Measurements from ENCODE around the gene MMP25. TPM values are rescaled to one million over a fixed set of nuclear protein-coding genes. Genes with fewer than 3 reads are reported as not detected.

Gene MMP25
- total RNA-seq, 4 donors from 2014 or later: 0.30 to 0.81 (median 0.49) TPM; not detected in 1

DNA sequence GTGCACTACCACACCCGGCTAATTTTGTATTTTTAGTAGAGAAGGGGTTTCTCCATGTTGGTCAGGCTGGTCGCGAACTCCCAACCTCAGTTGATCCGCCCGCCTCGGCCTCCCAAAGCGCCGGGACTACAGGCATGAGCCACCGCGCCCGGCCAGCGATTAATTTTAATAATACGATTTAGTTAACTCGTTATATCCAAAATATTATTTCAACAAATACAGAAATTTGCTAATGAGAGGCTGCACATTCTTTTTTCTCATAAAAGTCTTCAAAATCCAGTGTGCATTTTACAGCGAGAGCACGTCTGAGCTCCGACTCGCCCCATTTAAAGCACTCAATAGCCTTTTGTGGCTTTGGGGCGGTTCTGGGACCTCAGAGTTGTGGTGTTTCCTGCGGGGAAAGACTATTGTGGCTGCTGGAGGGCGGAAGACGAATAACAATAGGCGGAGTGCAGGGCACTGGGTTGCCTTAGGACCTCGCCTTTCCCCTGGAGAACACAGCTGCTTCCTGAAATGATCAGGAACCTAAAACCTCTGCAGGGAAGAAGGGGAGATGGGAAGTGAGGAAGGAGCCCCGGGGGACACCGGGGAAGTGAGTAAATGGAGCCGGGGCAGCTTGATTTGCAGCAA, 55.6 kb downstream of the MMP25 start:
- 56 to 63% methylated on average over 27 of the region's 27 CpGs for WGBS, 2 donors
- no peak for DNase-seq (ENCODE audit: low spot score in 2 of 2)
- intact Hi-C loops (cut with DNase I; ENCODE audit: low total_unique reads): no loop called here
- TF ChIP-seq, protein P1, sequence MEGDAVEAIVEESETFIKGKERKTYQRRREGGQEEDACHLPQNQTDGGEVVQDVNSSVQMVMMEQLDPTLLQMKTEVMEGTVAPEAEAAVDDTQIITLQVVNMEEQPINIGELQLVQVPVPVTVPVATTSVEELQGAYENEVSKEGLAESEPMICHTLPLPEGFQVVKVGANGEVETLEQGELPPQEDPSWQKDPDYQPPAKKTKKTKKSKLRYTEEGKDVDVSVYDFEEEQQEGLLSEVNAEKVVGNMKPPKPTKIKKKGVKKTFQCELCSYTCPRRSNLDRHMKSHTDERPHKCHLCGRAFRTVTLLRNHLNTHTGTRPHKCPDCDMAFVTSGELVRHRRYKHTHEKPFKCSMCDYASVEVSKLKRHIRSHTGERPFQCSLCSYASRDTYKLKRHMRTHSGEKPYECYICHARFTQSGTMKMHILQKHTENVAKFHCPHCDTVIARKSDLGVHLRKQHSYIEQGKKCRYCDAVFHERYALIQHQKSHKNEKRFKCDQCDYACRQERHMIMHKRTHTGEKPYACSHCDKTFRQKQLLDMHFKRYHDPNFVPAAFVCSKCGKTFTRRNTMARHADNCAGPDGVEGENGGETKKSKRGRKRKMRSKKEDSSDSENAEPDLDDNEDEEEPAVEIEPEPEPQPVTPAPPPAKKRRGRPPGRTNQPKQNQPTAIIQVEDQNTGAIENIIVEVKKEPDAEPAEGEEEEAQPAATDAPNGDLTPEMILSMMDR (IDR thresholded peaks at IDR 0.05): no peak
- no peak for TF ChIP-seq POLR2A (IDR thresholded peaks at IDR 0.05)
- no peak overlapping the region for H3K4me3 ChIP-seq (ENCODE audit: low read depth, poor library complexity, severe bottlenecking)

DNA sequence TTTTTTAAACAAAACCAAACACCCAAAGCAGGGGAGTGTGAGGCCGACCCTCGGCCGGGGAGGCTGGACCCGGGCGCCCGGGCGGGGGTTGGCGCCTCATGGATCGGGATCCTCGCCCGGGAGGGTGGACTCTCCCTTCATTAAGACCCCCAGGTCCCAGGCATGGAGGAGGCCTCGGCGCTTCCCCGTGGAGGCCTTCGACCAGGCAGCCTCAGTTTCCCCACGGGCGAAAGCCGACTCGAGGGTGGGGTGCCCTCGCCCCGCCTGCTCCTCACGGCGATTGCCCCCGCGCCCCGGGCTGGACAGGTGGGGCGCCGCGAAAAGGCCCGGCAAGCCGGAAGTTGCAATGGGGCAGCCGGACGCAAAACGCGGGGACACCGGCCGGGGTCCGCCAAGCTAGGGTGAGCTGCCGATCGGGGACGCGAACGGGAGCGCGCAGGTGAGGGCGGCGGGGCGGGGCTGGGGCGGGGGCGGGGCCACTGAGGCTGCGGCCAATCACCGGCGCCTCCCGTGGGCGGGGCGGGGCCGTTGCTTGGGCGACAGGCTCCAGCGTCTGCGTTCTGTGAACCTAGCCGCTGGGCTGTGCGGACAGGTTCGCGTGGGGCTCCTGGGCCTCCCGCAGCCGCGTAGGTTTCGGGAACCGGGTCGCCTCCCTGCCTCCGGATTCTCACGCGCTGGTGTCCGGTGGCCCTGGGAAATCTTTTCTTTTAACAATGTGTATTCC, 60.0 kb downstream of the MMP25 start:
- TF ChIP-seq, protein P1 (IDR thresholded peaks at IDR 0.05): no peak
- no peak for TF ChIP-seq POLR2A (IDR thresholded peaks at IDR 0.05)
- intact Hi-C loops (cut with DNase I; ENCODE audit: low total_unique reads): no loop called here
- DNase-seq (ENCODE audit: low spot score in 2 of 2): peak; percentile 86 to 98
- WGBS, 2 donors: 0 to 1% methylated on average over 41 to 74 of the region's 74 CpGs
- H3K4me3 ChIP-seq (ENCODE audit: low read depth, poor library complexity, severe bottlenecking): peak overlapping the region; percentile 55

Other genes starting within 250 kb of the MMP25 start
- gene PRSS41, start 248.1 kb upstream of the MMP25 start, total RNA-seq: not detected
- under 1 TPM in 1 of 4 donors, not detected in 3; 0.63 TPM for gene PRSS21, start 229.3 kb upstream of the MMP25 start, total RNA-seq
- 10 to 100 TPM in 3 of 4 donors, 1 to 10 TPM in 1; 5.6 to 67.9 (median 19.4) TPM for gene ZG16B, start 216.3 kb upstream of the MMP25 start, total RNA-seq
- 1 to 10 TPM; 2.3 to 6.7 (median 4.6) TPM for gene PRSS22, start 188.4 kb upstream of the MMP25 start, total RNA-seq
- 10 to 100 TPM; 36.4 to 44.6 (median 40.3) TPM for gene FLYWCH2, start 163.3 kb upstream of the MMP25 start, total RNA-seq
- gene FLYWCH1, start 134.6 kb upstream of the MMP25 start, total RNA-seq: 10 to 100 TPM; 36.9 to 61.4 (median 46.0) TPM
- gene KREMEN2, start 82.3 kb upstream of the MMP25 start, total RNA-seq: 1 to 10 TPM; 1.9 to 3.8 (median 2.5) TPM
- 10 to 100 TPM in 2 of 4 donors, 1 to 10 TPM in 2; 6.2 to 17.9 (median 10.6) TPM for gene PAQR4, start 77.2 kb upstream of the MMP25 start, total RNA-seq
- gene PKMYT1, start 66.1 kb upstream of the MMP25 start, total RNA-seq: 1 to 10 TPM; 3.0 to 7.4 (median 3.9) TPM
- gene CLDN9, start 33.6 kb upstream of the MMP25 start, total RNA-seq: under 1 TPM in 2 of 4 donors, not detected in 2; 0.15 to 0.23 TPM
- not detected for gene CLDN6, start 28.4 kb upstream of the MMP25 start, total RNA-seq
- 10 to 100 TPM; 11.7 to 60.0 (median 23.6) TPM for gene TNFRSF12A, start 26.2 kb upstream of the MMP25 start, total RNA-seq
- gene HCFC1R1, start 22.6 kb upstream of the MMP25 start, total RNA-seq: 10 to 100 TPM; 27.5 to 41.5 (median 31.9) TPM
- gene THOC6, start 22.5 kb upstream of the MMP25 start, total RNA-seq: 10 to 100 TPM; 13.2 to 22.1 (median 20.1) TPM
- gene BICDL2, start 9.6 kb upstream of the MMP25 start, total RNA-seq: 100 to 1,000 TPM in 3 of 4 donors, 10 to 100 TPM in 1; 87.2 to 115 (median 106) TPM
- gene IL32, start 19.1 kb downstream of the MMP25 start, total RNA-seq: 1 to 10 TPM in 3 of 4 donors, under 1 TPM in 1; 0.80 to 7.2 (median 5.1) TPM
- gene ZSCAN10, start 52.7 kb downstream of the MMP25 start, total RNA-seq: not detected
- 10 to 100 TPM; 15.1 to 25.3 (median 18.5) TPM for gene ZNF205, start 66.0 kb downstream of the MMP25 start, total RNA-seq
- gene ZNF213, start 88.5 kb downstream of the MMP25 start, total RNA-seq: 10 to 100 TPM; 10.7 to 18.0 (median 14.6) TPM
- not detected for gene OR1F1, start 141.6 kb downstream of the MMP25 start, total RNA-seq
- 1 to 10 TPM; 2.2 to 5.7 (median 3.9) TPM for gene ZNF200, start 188.6 kb downstream of the MMP25 start, total RNA-seq
- gene MEFV, start 210.1 kb downstream of the MMP25 start, total RNA-seq: 1 to 10 TPM in 2 of 4 donors, under 1 TPM in 2; 0.80 to 3.3 (median 1.8) TPM
- 10 to 100 TPM; 40.4 to 62.3 (median 55.2) TPM for gene ZNF263, start 236.9 kb downstream of the MMP25 start, total RNA-seq

All from lower leg skin (tissue), 4 donors.